SK-N-SH (cell line): Measurements from ENCODE around the gene LCE1B. TPM values are rescaled to one million over a fixed set of nuclear protein-coding genes. Genes with fewer than 3 reads are reported as not detected.

Experiments used
- CTCF ChIA-PET: fragments of 300-600, 350-600 bp; formaldehyde crosslinking; extraction: SDS; loops from one replicate; lab custom pipeline; 2021; lab: Yijun Ruan, JAX
- POLR2A ChIA-PET: fragments of 350-600 bp; sonication (Branson Sonifier 250); formaldehyde crosslinking; extraction: SDS; loops from one replicate; lab custom pipeline; 2020; ENCODE audit warnings: antibody characterized with exemption, inconsistent platforms; lab: Yijun Ruan, JAX
- DNase-seq: peaks from one replicate; pipeline ENCODE4 v3.0.0; 2012
- H2AFZ ChIP-seq: fragments of 200-600 bp; sonication (generic); 2 replicates; pipeline ENCODE4 v1.8.1; 2016; ENCODE audit warnings: antibody characterized with exemption, mild to moderate bottlenecking, low read depth
- H3F3A ChIP-seq: fragments of 200-600 bp; sonication (generic); replicated peaks from 2 replicates; pipeline ENCODE3; 2016; ENCODE audit warnings: antibody characterized with exemption, mild to moderate bottlenecking; ENCODE audit not compliant: insufficient read depth
- H3K27ac ChIP-seq, 2 experiments: fragments of 200-500 bp in 1 of 2; fragments of 200-600 bp in 1 of 2; sonication (Bioruptor generic) in 1 of 2; sonication (generic), shearing (Covaris generic) in 1 of 2; 2 replicates each; pipeline versions ENCODE4 v1.5.1 to v1.6.1; 2014 to 2016; ENCODE audit warnings: low read depth in 2 of 2, inconsistent platforms in 1 of 2, low read length in 1 of 2, mild to moderate bottlenecking in 1 of 2, mixed read lengths in 1 of 2
- H3K27me3 ChIP-seq: fragments of 200-600 bp; sonication (generic), shearing (Covaris generic); 2 replicates; pipeline ENCODE4 v1.6.1; 2016; ENCODE audit warnings: mixed run types; ENCODE audit not compliant: insufficient read depth
- H3K36me3 ChIP-seq, 2 experiments: fragments of 200-500 bp in 1 of 2; fragments of 200-600 bp in 1 of 2; sonication (Bioruptor generic) in 1 of 2; sonication (generic) in 1 of 2; replicated peaks in 1 of 2; 2 replicates each; pipeline versions ENCODE3 to v1.5.1; 2014 to 2016; ENCODE audit warnings: low read length in 1 of 2, mild to moderate bottlenecking in 1 of 2; ENCODE audit not compliant: insufficient read depth in 2 of 2, control insufficient read depth in 1 of 2
- H3K4me1 ChIP-seq, 2 experiments: fragments of 200-500 bp in 1 of 2; fragments of 200-600 bp in 1 of 2; sonication (Bioruptor generic) in 1 of 2; sonication (generic), shearing (Covaris generic) in 1 of 2; 2 replicates each; pipeline versions ENCODE4 v1.5.1 to v1.6.1; 2014 to 2016; ENCODE audit warnings: low read depth in 1 of 2, low read length in 1 of 2, mixed run types in 1 of 2; ENCODE audit not compliant: insufficient read depth in 2 of 2, control insufficient read depth in 1 of 2
- H3K4me2 ChIP-seq: fragments of 200-600 bp; sonication (generic), shearing (Covaris generic); 2 replicates; pipeline ENCODE4 v1.6.1; 2017; ENCODE audit warnings: mixed run types
- H3K4me3 ChIP-seq, 2 experiments: fragments of 200-500 bp in 1 of 2; fragments of 200-600 bp in 1 of 2; sonication (Bioruptor generic) in 1 of 2; sonication (generic), shearing (Covaris generic) in 1 of 2; 2 replicates each; pipeline versions ENCODE4 v1.5.1 to v1.8.1; 2014 to 2016; ENCODE audit warnings: low read depth in 2 of 2, inconsistent platforms in 1 of 2, low read length in 1 of 2, mild to moderate bottlenecking in 1 of 2, mixed read lengths in 1 of 2, moderate library complexity in 1 of 2
- H3K79me2 ChIP-seq: fragments of 200-600 bp; sonication (generic); 2 replicates; pipeline ENCODE4 v1.8.1; 2017; ENCODE audit warnings: mild to moderate bottlenecking; ENCODE audit not compliant: insufficient read depth
- H3K9ac ChIP-seq: fragments of 200-600 bp; sonication (generic); 2 replicates; pipeline ENCODE4 v1.6.1; 2017; ENCODE audit warnings: mixed run types
- H3K9me2 ChIP-seq: fragments of 200-600 bp; sonication (generic); 2 replicates; pipeline ENCODE4 v1.6.1; 2017; ENCODE audit warnings: mixed run types
- H3K9me3 ChIP-seq: fragments of 200-600 bp; sonication (generic); 2 replicates; pipeline ENCODE4 v1.6.1; 2017; ENCODE audit warnings: mixed run types, mild to moderate bottlenecking, moderate library complexity
- H4K20me1 ChIP-seq: fragments of 200-600 bp; sonication (generic); 2 replicates; pipeline ENCODE4 v1.6.1; 2017; ENCODE audit warnings: mild to moderate bottlenecking, mixed run types; ENCODE audit not compliant: insufficient read depth
- EP300 ChIP-seq, 2 experiments: IDR thresholded peaks; 2 replicates each; pipeline versions ENCODE4 v1.4.0 to v1.6.1; 2012; ENCODE audit warnings: borderline replicate concordance in 1 of 2, low read depth in 1 of 2, low read length in 1 of 2
- FOXJ3 ChIP-seq: sonication (generic); formaldehyde crosslinking; IDR thresholded peaks from 2 replicates; pipeline ENCODE4 v1.5.1; 2020; ENCODE audit warnings: mild to moderate bottlenecking, missing genetic modification reagents
- GABPA ChIP-seq: IDR thresholded peaks from 2 replicates; pipeline ENCODE4 v1.4.0; 2012; ENCODE audit warnings: low read depth, mild to moderate bottlenecking
- GATA2 ChIP-seq: sonication (generic); formaldehyde crosslinking; IDR thresholded peaks from 2 replicates; pipeline ENCODE4 v1.5.0; 2020; ENCODE audit warnings: mild to moderate bottlenecking, missing genetic modification reagents
- IRF3 ChIP-seq: fragments of 150-350 bp; IDR thresholded peaks from 2 replicates; pipeline ENCODE4 v1.6.1; 2016; ENCODE audit warnings: mild to moderate bottlenecking, low read depth, low read length
- MEF2A ChIP-seq: IDR thresholded peaks from 2 replicates; pipeline ENCODE4 v1.4.0; 2012; ENCODE audit warnings: low read depth, borderline replicate concordance
- NFIC ChIP-seq: IDR thresholded peaks from 2 replicates; pipeline ENCODE4 v1.4.0; 2012; ENCODE audit warnings: borderline replicate concordance
- NRF1 ChIP-seq: IDR thresholded peaks from 2 replicates; pipeline ENCODE4 v1.6.1; 2012; ENCODE audit warnings: low read depth, mild to moderate bottlenecking, low read length
- POLR2AphosphoS5 ChIP-seq: IDR thresholded peaks from 2 replicates; pipeline ENCODE4 v1.6.1; 2012; ENCODE audit warnings: low read depth, low read length
- RAD21 ChIP-seq: IDR thresholded peaks from 2 replicates; pipeline ENCODE4 v1.6.1; 2012; ENCODE audit warnings: mild to moderate bottlenecking, low read length
- RCOR1 ChIP-seq: fragments of 150-350 bp; IDR thresholded peaks from 2 replicates; pipeline ENCODE4 v1.6.1; 2017; ENCODE audit warnings: antibody characterized with exemption, low read length
- REST ChIP-seq: IDR thresholded peaks from 2 replicates; pipeline ENCODE4 v1.6.1; 2012; ENCODE audit warnings: mild to moderate bottlenecking, low read depth, low read length, moderate library complexity
- RFX5 ChIP-seq: IDR thresholded peaks from 2 replicates; pipeline ENCODE4 v1.6.1; 2012; ENCODE audit warnings: mild to moderate bottlenecking, improper control_type of control experiment, low read length
- RXRA ChIP-seq: IDR thresholded peaks from 2 replicates; pipeline ENCODE4 v1.4.0; 2012; ENCODE audit warnings: low read depth, mild to moderate bottlenecking, borderline replicate concordance
- USF1 ChIP-seq: IDR thresholded peaks from 2 replicates; pipeline ENCODE4 v1.4.0; 2012; ENCODE audit warnings: low read depth, borderline replicate concordance
- WGBS: methylation state at CpG from one replicate; pipeline ENCODE4 v1.1.6; 2017; ENCODE audit warnings: low lambda C conversion rate; 5-methylcytosine and 5-hydroxymethylcytosine counted together
- polyA plus RNA-seq, 3 experiments: library from polyadenylated mRNA; depleted of rRNA; stranded (reverse); fragments of >200 nt; gene quantifications; 2 replicates each; pipeline ENCODE4 v1.2.3, GENCODE V29; 2012
- TF ChIP-seq, protein P1 (sequence below): fragments of 200-600 bp; sonication (generic); IDR thresholded peaks from 2 replicates; pipeline ENCODE4 v1.6.1; 2017; ENCODE audit warnings: antibody characterized with exemption, mild to moderate bottlenecking, moderate library complexity

Gene LCE1B
- polyA plus RNA-seq, 1 of the 3 experiments (the other 2 are of a cell fraction), result not detected

DNA sequence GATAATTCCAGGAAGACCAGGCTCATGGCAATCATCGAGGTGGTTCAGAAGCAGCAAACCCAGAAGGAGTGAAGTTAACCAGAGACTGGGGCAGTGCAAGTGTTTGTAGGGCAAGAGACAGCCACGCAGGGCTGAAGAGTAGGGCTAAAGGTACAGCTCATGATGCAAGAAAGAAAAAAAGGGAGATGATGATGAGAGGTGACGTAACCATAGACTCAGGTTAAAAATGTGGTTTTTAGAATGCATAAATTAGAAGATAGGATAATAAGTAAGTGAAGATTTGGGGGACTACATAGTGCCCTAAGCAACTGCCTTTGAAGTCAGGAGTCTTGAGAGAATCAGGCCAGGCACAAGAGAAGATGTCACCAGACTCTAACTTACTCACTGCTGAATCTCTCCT lies 48.4 kb downstream of the LCE1B start:
- WGBS, result 4% methylated on average over 3 of the region's 3 CpGs
- no peaks in the 10 kb centered on the region for H3K36me3 ChIP-seq
- ChIA-PET POLR2A (no interaction called here), CTCF (interaction anchor here (0.6 to 2.7 kb wide), 2 partner anchors 10 to 451 kb away, joined by 4 to 12 read pairs; no protein-coding TSS in a partner anchor)
- no peaks in the 10 kb centered on the region for H3K9me2 ChIP-seq
- no peak overlapping the region for H3K4me3 ChIP-seq
- no peaks in the 10 kb centered on the region for H3K9me3 ChIP-seq
- H4K20me1 ChIP-seq, result no peaks in the 10 kb centered on the region
- no peak overlapping the region for H3K4me2 ChIP-seq
- H2AFZ ChIP-seq, result no peak overlapping the region
- no peaks in the 10 kb centered on the region for H3F3A ChIP-seq
- H3K79me2 ChIP-seq, result no peaks in the 10 kb centered on the region
- no peaks in the 10 kb centered on the region; the same call in 1 of the 2 replicates for H3K27me3 ChIP-seq
- H3K9ac ChIP-seq, result no peak overlapping the region
- no peak overlapping the region for H3K27ac ChIP-seq
- no peak for DNase-seq
- TF ChIP-seq POLR2AphosphoS5 (no peak), RCOR1 (no peak), EP300 (IDR thresholded peaks at IDR 0.05; ENCODE audit: borderline replicate concordance in 1 of 2, low read depth in 1 of 2, low read length in 1 of 2) (no peak), NRF1 (no peak), GATA2 (CRISPR knock-in tag) (no peak), FOXJ3 (CRISPR knock-in tag) (no peak), MEF2A (no peak), IRF3 (no peak), USF1 (no peak), GABPA (no peak), REST (no peak), RAD21 (no peak), NFIC (no peak), RXRA (no peak), RFX5 (no peak)
- TF ChIP-seq, protein P1, sequence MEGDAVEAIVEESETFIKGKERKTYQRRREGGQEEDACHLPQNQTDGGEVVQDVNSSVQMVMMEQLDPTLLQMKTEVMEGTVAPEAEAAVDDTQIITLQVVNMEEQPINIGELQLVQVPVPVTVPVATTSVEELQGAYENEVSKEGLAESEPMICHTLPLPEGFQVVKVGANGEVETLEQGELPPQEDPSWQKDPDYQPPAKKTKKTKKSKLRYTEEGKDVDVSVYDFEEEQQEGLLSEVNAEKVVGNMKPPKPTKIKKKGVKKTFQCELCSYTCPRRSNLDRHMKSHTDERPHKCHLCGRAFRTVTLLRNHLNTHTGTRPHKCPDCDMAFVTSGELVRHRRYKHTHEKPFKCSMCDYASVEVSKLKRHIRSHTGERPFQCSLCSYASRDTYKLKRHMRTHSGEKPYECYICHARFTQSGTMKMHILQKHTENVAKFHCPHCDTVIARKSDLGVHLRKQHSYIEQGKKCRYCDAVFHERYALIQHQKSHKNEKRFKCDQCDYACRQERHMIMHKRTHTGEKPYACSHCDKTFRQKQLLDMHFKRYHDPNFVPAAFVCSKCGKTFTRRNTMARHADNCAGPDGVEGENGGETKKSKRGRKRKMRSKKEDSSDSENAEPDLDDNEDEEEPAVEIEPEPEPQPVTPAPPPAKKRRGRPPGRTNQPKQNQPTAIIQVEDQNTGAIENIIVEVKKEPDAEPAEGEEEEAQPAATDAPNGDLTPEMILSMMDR, result no peak
- H3K4me1 ChIP-seq, result no peaks in the 10 kb centered on the region
